ENCODE measurements around the gene PPEF2.
"Not testable (repeated sequence)": the region's sequence is repeated elsewhere in the genome, so short reads cannot be mapped to it uniquely, and the experiment has no call there.

The PPEF2 gene

DNA sequence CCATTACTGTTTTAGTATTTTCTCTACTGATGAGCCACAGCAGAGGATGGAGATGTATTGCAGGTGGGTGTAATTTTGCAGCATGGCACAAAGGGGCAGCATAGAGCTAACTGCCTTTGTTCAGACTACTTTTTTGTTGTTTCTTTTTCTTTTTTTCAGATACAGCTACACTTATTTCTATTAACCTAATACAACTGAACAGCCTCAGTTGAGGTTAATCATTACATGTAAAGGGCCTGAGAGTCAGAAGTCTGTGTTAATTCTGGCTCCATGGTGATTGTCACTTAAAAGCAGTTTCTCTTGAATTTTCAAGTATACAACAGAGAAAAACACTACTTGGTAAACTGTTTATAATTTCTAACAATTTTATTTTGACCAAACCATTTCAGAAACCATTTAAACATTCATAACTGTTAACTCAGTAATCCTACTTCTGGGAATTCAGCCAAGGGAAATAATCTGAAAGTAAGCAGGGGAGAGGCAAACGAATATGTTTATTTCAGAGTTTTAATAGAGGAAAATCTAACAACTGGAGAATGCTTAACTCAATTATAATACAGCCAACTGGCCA, 13.9 kb upstream of the PPEF2 start:
- peak; percentile 85 for TF ChIP-seq CTCF (IDR thresholded peaks at IDR 0.05; ENCODE audit: insufficient read depth, low read depth, low read length, missing control alignments)
- H3K4me3 ChIP-seq (ENCODE audit: low read depth, low read length) = no peak overlapping the region
- DNase-seq (ENCODE audit: low read depth) = peak; percentile 54

GRCh38 chr4:75912968-75913367, 10.7 kb upstream of the PPEF2 start:
- no peak for TF ChIP-seq CTCF (IDR thresholded peaks at IDR 0.05; ENCODE audit: insufficient read depth, low read depth, low read length, missing control alignments)
- no peak overlapping the region for H3K4me3 ChIP-seq (ENCODE audit: low read depth, low read length)
- no peak for DNase-seq (ENCODE audit: low read depth)

- not testable (repeated sequence) for DNase-seq (ENCODE audit: low read depth); H3K4me3 ChIP-seq (ENCODE audit: low read depth, low read length)
Observed at GRCh38 chr4:75910831-75911230, 8.6 kb upstream of the PPEF2 start.

- TF ChIP-seq CTCF (IDR thresholded peaks at IDR 0.05; ENCODE audit: insufficient read depth, low read depth, low read length, missing control alignments) = no peak
- DNase-seq (ENCODE audit: low read depth) = no peak
- H3K4me3 ChIP-seq (ENCODE audit: low read depth, low read length) = no peak overlapping the region
Observed at GRCh38 chr4:75909405-75909804, 7.2 kb upstream of the PPEF2 start.

DNA sequence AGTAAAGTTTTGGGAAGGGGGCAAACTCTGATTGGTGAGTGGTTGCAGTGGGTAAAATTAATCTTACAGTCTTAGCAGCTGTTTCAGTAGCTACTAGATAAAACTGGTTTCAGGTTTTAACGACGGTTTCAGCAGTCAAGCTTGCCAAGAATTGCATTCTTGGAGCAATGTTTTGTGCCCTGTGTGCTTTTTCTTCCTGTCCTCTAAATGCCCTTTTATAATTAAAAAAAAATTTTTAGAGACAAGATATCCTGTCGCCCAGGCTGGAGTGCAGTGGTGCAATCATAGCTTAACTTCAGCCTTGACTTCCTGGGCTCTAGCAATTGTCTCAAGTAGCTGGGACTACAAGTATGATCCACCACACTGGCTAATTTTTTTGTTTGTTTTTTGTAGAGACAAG, 6.3 kb upstream of the PPEF2 start:
- DNase-seq (ENCODE audit: low read depth) = no peak
- TF ChIP-seq CTCF (IDR thresholded peaks at IDR 0.05; ENCODE audit: insufficient read depth, low read depth, low read length, missing control alignments) = no peak
- no peak overlapping the region for H3K4me3 ChIP-seq (ENCODE audit: low read depth, low read length)

GRCh38 chr4:75907966-75908365, 5.7 kb upstream of the PPEF2 start:
- no peak for TF ChIP-seq CTCF (IDR thresholded peaks at IDR 0.05; ENCODE audit: insufficient read depth, low read depth, low read length, missing control alignments)
- no peak overlapping the region for H3K4me3 ChIP-seq (ENCODE audit: low read depth, low read length)
- no peak for DNase-seq (ENCODE audit: low read depth)

DNA sequence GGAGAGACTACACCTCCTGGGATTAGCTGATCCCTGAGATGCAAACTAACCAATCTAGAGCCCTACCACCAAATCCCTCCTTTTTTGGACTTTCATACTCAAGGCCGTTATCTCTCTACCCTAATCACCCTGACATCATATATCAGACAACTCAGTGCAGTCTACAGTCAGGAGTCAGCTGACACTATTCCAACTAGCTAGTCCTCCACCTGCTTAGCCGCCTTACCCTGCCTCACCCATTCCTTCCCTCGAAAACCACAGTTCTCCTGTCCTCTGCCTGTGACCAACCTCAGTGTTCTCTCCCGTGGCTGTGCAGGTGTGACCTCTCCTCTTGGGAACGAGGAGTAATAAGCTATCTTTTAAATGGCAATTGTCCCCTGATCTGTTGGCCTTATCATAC, 1.8 kb upstream of the PPEF2 start:
- no peak overlapping the region for H3K4me3 ChIP-seq (ENCODE audit: low read depth, low read length)
- DNase-seq (ENCODE audit: low read depth) = no peak
- TF ChIP-seq CTCF (IDR thresholded peaks at IDR 0.05; ENCODE audit: insufficient read depth, low read depth, low read length, missing control alignments) = no peak
